ENCODE results near the gene CFAP46.
"Not testable (repeated sequence)": the region's sequence is repeated elsewhere in the genome, so short reads cannot be mapped to it uniquely, and the experiment has no call there.

The CFAP46 gene

DNA sequence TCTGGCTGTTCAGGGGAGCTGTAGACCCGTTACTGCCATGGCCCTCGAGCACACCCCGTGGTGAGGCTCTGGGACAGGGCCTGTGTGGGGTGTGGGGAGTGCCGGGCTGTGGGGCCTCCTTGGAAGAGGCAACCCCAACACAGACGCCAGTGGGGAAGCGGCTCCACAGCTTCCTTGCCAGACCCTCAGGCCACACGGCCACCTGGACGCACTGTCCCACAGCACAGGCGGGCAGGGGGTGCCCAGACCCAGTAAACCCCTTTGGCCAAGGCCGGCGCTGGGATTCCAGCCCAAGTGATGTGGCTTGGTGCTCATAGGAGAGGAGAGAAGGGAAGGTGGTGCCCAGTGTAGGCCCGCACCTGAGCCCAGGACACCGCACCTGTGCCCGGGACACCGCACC, 143.5 kb downstream of the CFAP46 start:
- TF ChIP-seq CTCF (IDR thresholded peaks at IDR 0.05; ENCODE audit: borderline replicate concordance, extremely low read depth, low read length, poor library complexity, severe bottlenecking) (no peak), EZH2 (IDR thresholded peaks at IDR 0.05; ENCODE audit: borderline replicate concordance, low read depth, low read length, severe bottlenecking) (no peak)
- ATAC-seq (ENCODE audit: insufficient read depth, low read depth) (no peak), DNase-seq (no peak)
- no peaks in the 10 kb centered on the region for H4K20me1 ChIP-seq (ENCODE audit: insufficient read depth, low read length)
- H3K4me1 ChIP-seq (ENCODE audit: insufficient read depth, low read length) = no peaks in the 10 kb centered on the region
- H3K9ac ChIP-seq (ENCODE audit: low read depth, low read length) = no peak overlapping the region
- H3K27me3 ChIP-seq (ENCODE audit: insufficient read depth, low read length, poor library complexity) = no peaks in the 10 kb centered on the region
- no peak overlapping the region for H3K27ac ChIP-seq (ENCODE audit: low read length)
- no peak overlapping the region for H3K4me2 ChIP-seq (ENCODE audit: insufficient read depth, low read length)
- no peaks in the 10 kb centered on the region for H3K79me2 ChIP-seq (ENCODE audit: insufficient read depth, low read length)
- no peaks in the 10 kb centered on the region for H3K36me3 ChIP-seq (ENCODE audit: insufficient read depth, low read length)
- no peak overlapping the region for H3K4me3 ChIP-seq (ENCODE audit: low read depth in 1 of 2, low read length in 2 of 2)
- no peaks in the 10 kb centered on the region for H3K9me3 ChIP-seq (ENCODE audit: insufficient read depth, low read length, severe bottlenecking)
- H2AFZ ChIP-seq (ENCODE audit: low read depth, low read length) = no peak overlapping the region

GRCh38 chr10:132798403-132798802, 144.0 kb downstream of the CFAP46 start:
- no peak overlapping the region for H3K4me3 ChIP-seq (ENCODE audit: low read depth in 1 of 2, low read length in 2 of 2)
- no peaks in the 10 kb centered on the region for H4K20me1 ChIP-seq (ENCODE audit: insufficient read depth, low read length)
- no peak for ATAC-seq (ENCODE audit: insufficient read depth, low read depth)
- H3K4me1 ChIP-seq (ENCODE audit: insufficient read depth, low read length) = no peaks in the 10 kb centered on the region
- no peak for TF ChIP-seq EZH2 (IDR thresholded peaks at IDR 0.05; ENCODE audit: borderline replicate concordance, low read depth, low read length, severe bottlenecking)
- TF ChIP-seq CTCF (IDR thresholded peaks at IDR 0.05; ENCODE audit: borderline replicate concordance, extremely low read depth, low read length, poor library complexity, severe bottlenecking) = no peak
- H3K79me2 ChIP-seq (ENCODE audit: insufficient read depth, low read length) = no peaks in the 10 kb centered on the region
- no peak overlapping the region for H2AFZ ChIP-seq (ENCODE audit: low read depth, low read length)
- no peaks in the 10 kb centered on the region for H3K27me3 ChIP-seq (ENCODE audit: insufficient read depth, low read length, poor library complexity)
- no peaks in the 10 kb centered on the region for H3K9me3 ChIP-seq (ENCODE audit: insufficient read depth, low read length, severe bottlenecking)
- no peak overlapping the region for H3K4me2 ChIP-seq (ENCODE audit: insufficient read depth, low read length)
- H3K9ac ChIP-seq (ENCODE audit: low read depth, low read length) = no peak overlapping the region
- no peaks in the 10 kb centered on the region for H3K36me3 ChIP-seq (ENCODE audit: insufficient read depth, low read length)
- H3K27ac ChIP-seq (ENCODE audit: low read length) = no peak overlapping the region
- DNase-seq = no peak

GRCh38 chr10:132797986-132798385, 144.4 kb downstream of the CFAP46 start:
- ATAC-seq (ENCODE audit: insufficient read depth, low read depth); H3K27ac ChIP-seq (ENCODE audit: low read length); H3K4me2 ChIP-seq (ENCODE audit: insufficient read depth, low read length); H3K4me3 ChIP-seq (ENCODE audit: low read depth in 1 of 2, low read length in 2 of 2); H3K79me2 ChIP-seq (ENCODE audit: insufficient read depth, low read length); H3K36me3 ChIP-seq (ENCODE audit: insufficient read depth, low read length); H3K9me3 ChIP-seq (ENCODE audit: insufficient read depth, low read length, severe bottlenecking); DNase-seq; H2AFZ ChIP-seq (ENCODE audit: low read depth, low read length); H3K4me1 ChIP-seq (ENCODE audit: insufficient read depth, low read length); H3K9ac ChIP-seq (ENCODE audit: low read depth, low read length); H3K27me3 ChIP-seq (ENCODE audit: insufficient read depth, low read length, poor library complexity); H4K20me1 ChIP-seq (ENCODE audit: insufficient read depth, low read length): not testable (repeated sequence)

- Histone ChIP-seq H3K4me1 (ENCODE audit: insufficient read depth, low read length) (no peaks in the 10 kb centered on the region), H3K9ac (ENCODE audit: low read depth, low read length) (no peak overlapping the region), H4K20me1 (ENCODE audit: insufficient read depth, low read length) (no peaks in the 10 kb centered on the region), H3K4me2 (ENCODE audit: insufficient read depth, low read length) (no peak overlapping the region), H2AFZ (ENCODE audit: low read depth, low read length) (no peak overlapping the region), H3K79me2 (ENCODE audit: insufficient read depth, low read length) (no peaks in the 10 kb centered on the region), H3K4me3 (ENCODE audit: low read depth in 1 of 2, low read length in 2 of 2) (no peak overlapping the region), H3K27me3 (ENCODE audit: insufficient read depth, low read length, poor library complexity) (no peaks in the 10 kb centered on the region), H3K36me3 (ENCODE audit: insufficient read depth, low read length) (no peaks in the 10 kb centered on the region), H3K27ac (ENCODE audit: low read length) (no peak overlapping the region), H3K9me3 (ENCODE audit: insufficient read depth, low read length, severe bottlenecking) (no peaks in the 10 kb centered on the region)
- ATAC-seq (ENCODE audit: insufficient read depth, low read depth) (no peak), DNase-seq (no peak)
- TF ChIP-seq CTCF (IDR thresholded peaks at IDR 0.05; ENCODE audit: borderline replicate concordance, extremely low read depth, low read length, poor library complexity, severe bottlenecking) = no peak
- TF ChIP-seq EZH2 (IDR thresholded peaks at IDR 0.05; ENCODE audit: borderline replicate concordance, low read depth, low read length, severe bottlenecking) = no peak
Measured at GRCh38 chr10:132796846-132797245, 145.5 kb downstream of the CFAP46 start.
